Colonic mucosa (tissue), 4 donors: ENCODE data around the gene SESTD1. TPM values are rescaled to one million over a fixed set of nuclear protein-coding genes. Genes with fewer than 3 reads are reported as not detected.

Experiments used
- DNase-seq: peaks from one replicate; pipeline ENCODE4 v3.0.0-alpha.2; 2020
- H3K27ac ChIP-seq: fragments of 200-600 bp; one replicate; pipeline ENCODE4 v1.8.0; 2021
- H3K27me3 ChIP-seq: fragments of 200-600 bp; one replicate; pipeline ENCODE4 v1.8.0; 2021
- H3K36me3 ChIP-seq: fragments of 200-600 bp; one replicate; pipeline ENCODE4 v1.8.0; 2021
- H3K4me1 ChIP-seq: fragments of 200-600 bp; one replicate; pipeline ENCODE4 v1.8.0; 2021; ENCODE audit warnings: mild to moderate bottlenecking
- H3K4me3 ChIP-seq: fragments of 200-600 bp; one replicate; pipeline ENCODE4 v1.8.0; 2021
- H3K9ac ChIP-seq, 2 donors: one replicate each; pipeline ENCODE4 v1.7.0; 2013; ENCODE audit warnings: control low read depth in 2 of 2, low read depth in 2 of 2, low read length in 2 of 2
- H3K9me3 ChIP-seq: fragments of 200-600 bp; one replicate; pipeline ENCODE4 v1.8.0; 2021
- CTCF ChIP-seq: fragments of 200-600 bp; IDR thresholded peaks from one replicate; pipeline ENCODE4 v1.8.0; 2022; ENCODE audit warnings: antibody characterized with exemption, mild to moderate bottlenecking
- intact Hi-C: fragments of 100-400 bp; cut with DNase I; formaldehyde crosslinking; loops from one replicate; pipeline ENCODE4 v1.14.1; 2022
- total RNA-seq, 2 donors: library from RNA; stranded (reverse); fragmentation: NEBNext Ultra II Directional in 1 of 2; extraction: Animal tissue kit (Norgen Biotek cat#: 25700) in 1 of 2; gene quantifications; one replicate each; pipeline ENCODE4 v1.2.1, GENCODE V29; 2021
- donor health status: healthy.
- donor health status: DM: no; HTN: no; CAD: no.
- donor health status: DM: no; HTN: no; CAD: no.

The SESTD1 gene
- total RNA-seq, 2 donors from 2014 or later = 25.5 to 41.3 TPM

- H3K9me3 ChIP-seq = no peaks in the 10 kb centered on the region
- no peaks in the 10 kb centered on the region for H3K36me3 ChIP-seq
- no peak overlapping the region for H3K9ac ChIP-seq
- intact Hi-C loops = loop anchor here (5.0 to 10.0 kb wide), 2 partner anchors 211 to 233 kb away; no protein-coding TSS in a partner anchor
- no peak for TF ChIP-seq CTCF
- H3K4me3 ChIP-seq = no peak overlapping the region
- no peak for DNase-seq
- no peaks in the 10 kb centered on the region for H3K4me1 ChIP-seq
- no peaks in the 10 kb centered on the region for H3K27me3 ChIP-seq
- no peak overlapping the region for H3K27ac ChIP-seq
Observed at GRCh38 chr2:179125404-179125803, 139.2 kb downstream of the SESTD1 start.

- H3K9ac ChIP-seq = no peak overlapping the region
- no peaks in the 10 kb centered on the region for H3K27me3 ChIP-seq
- H3K36me3 ChIP-seq = no peaks in the 10 kb centered on the region
- intact Hi-C loops = loop anchor here (10.0 kb wide), 1 partner anchor 209 kb away; no protein-coding TSS in a partner anchor
- H3K27ac ChIP-seq = no peak overlapping the region
- no peak for TF ChIP-seq CTCF
- no peak overlapping the region for H3K4me3 ChIP-seq
- no peaks in the 10 kb centered on the region for H3K9me3 ChIP-seq
- H3K4me1 ChIP-seq = no peaks in the 10 kb centered on the region
- no peak for DNase-seq
Observed at GRCh38 chr2:179124282-179124681, 140.3 kb downstream of the SESTD1 start.

- Histone ChIP-seq H3K27me3 (no peaks in the 10 kb centered on the region), H3K27ac (no peak overlapping the region), H3K9ac (no peak overlapping the region), H3K4me1 (no peaks in the 10 kb centered on the region), H3K4me3 (no peak overlapping the region), H3K36me3 (no peaks in the 10 kb centered on the region), H3K9me3 (no peaks in the 10 kb centered on the region)
- DNase-seq = no peak
- no peak for TF ChIP-seq CTCF
- intact Hi-C loops = loop anchor here (10.0 kb wide), 1 partner anchor 208 kb away; no protein-coding TSS in a partner anchor
Observed at GRCh38 chr2:179123272-179123662, 141.4 kb downstream of the SESTD1 start.

GRCh38 chr2:179107737-179108136, 156.9 kb downstream of the SESTD1 start:
- H3K4me3 ChIP-seq = no peak overlapping the region
- peak; percentile 59 for DNase-seq
- no peaks in the 10 kb centered on the region for H3K9me3 ChIP-seq
- peaks cover 6% of the 10 kb centered on the region for H3K4me1 ChIP-seq
- no peaks in the 10 kb centered on the region for H3K36me3 ChIP-seq
- H3K27me3 ChIP-seq = no peaks in the 10 kb centered on the region
- H3K27ac ChIP-seq = peak overlapping the region; percentile 38
- no peak for TF ChIP-seq CTCF
- H3K9ac ChIP-seq = no peak overlapping the region
- intact Hi-C loops = no loop called here

GRCh38 chr2:179106676-179107428, 157.8 kb downstream of the SESTD1 start:
- Histone ChIP-seq H3K27me3 (no peaks in the 10 kb centered on the region), H3K4me3 (no peak overlapping the region), H3K9me3 (no peaks in the 10 kb centered on the region), H3K27ac (peak overlapping the region; percentile 38), H3K4me1 (peaks cover 6% of the 10 kb centered on the region), H3K36me3 (no peaks in the 10 kb centered on the region), H3K9ac (no peak overlapping the region)
- DNase-seq = peak; percentile 40
- intact Hi-C loops = no loop called here
- TF ChIP-seq CTCF = no peak
